Measurements from ENCODE around the gene ASB18.

ASB18 gene

GRCh38 chr2:236177604-236177966, 86.6 kb downstream of the ASB18 start:
- Histone ChIP-seq H3K4me3 (ENCODE audit: low read length) (peak overlapping the region; percentile 69; the same call in 1 of the 2 replicates), H3K4me1 (ENCODE audit: insufficient read depth, low read length) (peaks cover 21% of the 10 kb centered on the region)

GRCh38 chr2:236176951-236177350, 87.3 kb downstream of the ASB18 start:
- Histone ChIP-seq H3K9me3 (ENCODE audit: insufficient read depth, low read depth, low read length) (no peaks in the 10 kb centered on the region), H3K27me3 (ENCODE audit: insufficient read depth, low read length) (peaks cover 96% of the 10 kb centered on the region), H3K36me3 (ENCODE audit: insufficient read depth, low read depth, low read length) (no peaks in the 10 kb centered on the region), H3K27ac (ENCODE audit: low read length) (no peak overlapping the region), H3K9ac (ENCODE audit: low read depth, low read length) (no peak overlapping the region), H3K4me3 (ENCODE audit: low read length) (no peak overlapping the region), H3K4me1 (ENCODE audit: insufficient read depth, low read length) (peaks cover 25% of the 10 kb centered on the region)

More at GRCh38 chr2:236177604-236177966, 86.6 kb downstream of the ASB18 start:
- Histone ChIP-seq H3K36me3 (ENCODE audit: insufficient read depth, low read depth, low read length) (no peaks in the 10 kb centered on the region), H3K9ac (ENCODE audit: low read depth, low read length) (no peak overlapping the region), H3K27me3 (ENCODE audit: insufficient read depth, low read length) (peaks cover 90% of the 10 kb centered on the region), H3K9me3 (ENCODE audit: insufficient read depth, low read depth, low read length) (no peaks in the 10 kb centered on the region), H3K27ac (ENCODE audit: low read length) (no peak overlapping the region)

- H3K27me3 ChIP-seq (ENCODE audit: insufficient read depth, low read length) = peaks cover 96% of the 10 kb centered on the region
- no peaks in the 10 kb centered on the region for H3K9me3 ChIP-seq (ENCODE audit: insufficient read depth, low read depth, low read length)
- no peak overlapping the region for H3K4me3 ChIP-seq (ENCODE audit: low read length)
- H3K4me1 ChIP-seq (ENCODE audit: insufficient read depth, low read length) = peaks cover 31% of the 10 kb centered on the region
- H3K36me3 ChIP-seq (ENCODE audit: insufficient read depth, low read depth, low read length) = no peaks in the 10 kb centered on the region
- no peak overlapping the region for H3K27ac ChIP-seq (ENCODE audit: low read length)
- H3K9ac ChIP-seq (ENCODE audit: low read depth, low read length) = no peak overlapping the region
Observed at GRCh38 chr2:236176417-236176816, 87.8 kb downstream of the ASB18 start.

- Histone ChIP-seq H3K36me3 (ENCODE audit: insufficient read depth, low read depth, low read length) (no peaks in the 10 kb centered on the region), H3K9me3 (ENCODE audit: insufficient read depth, low read depth, low read length) (no peaks in the 10 kb centered on the region; the same call in 1 of the 2 replicates), H3K4me3 (ENCODE audit: low read length) (no peak overlapping the region), H3K27me3 (ENCODE audit: insufficient read depth, low read length) (peaks cover 100% of the 10 kb centered on the region), H3K4me1 (ENCODE audit: insufficient read depth, low read length) (peaks cover 37% of the 10 kb centered on the region), H3K9ac (ENCODE audit: low read depth, low read length) (no peak overlapping the region), H3K27ac (ENCODE audit: low read length) (no peak overlapping the region)
Observed at GRCh38 chr2:236175548-236176150, 88.6 kb downstream of the ASB18 start.

- H3K4me1 ChIP-seq (ENCODE audit: insufficient read depth, low read length) = peaks cover 40% of the 10 kb centered on the region
- H3K9ac ChIP-seq (ENCODE audit: low read depth, low read length) = no peak overlapping the region
- H3K27me3 ChIP-seq (ENCODE audit: insufficient read depth, low read length) = peaks cover 100% of the 10 kb centered on the region
- peak overlapping the region; percentile 19; the same call in 1 of the 2 replicates for H3K4me3 ChIP-seq (ENCODE audit: low read length)
- H3K27ac ChIP-seq (ENCODE audit: low read length) = no peak overlapping the region
- H3K36me3 ChIP-seq (ENCODE audit: insufficient read depth, low read depth, low read length) = no peaks in the 10 kb centered on the region
- H3K9me3 ChIP-seq (ENCODE audit: insufficient read depth, low read depth, low read length) = no peaks in the 10 kb centered on the region; the same call in 1 of the 2 replicates
Observed at GRCh38 chr2:236173729-236174607, 90.2 kb downstream of the ASB18 start.

GRCh38 chr2:236173036-236173728, 91.0 kb downstream of the ASB18 start:
- H3K9ac ChIP-seq (ENCODE audit: low read depth, low read length) = no peak overlapping the region
- peak overlapping the region; percentile 13; the same call in 1 of the 2 replicates for H3K4me3 ChIP-seq (ENCODE audit: low read length)
- peaks cover 40% of the 10 kb centered on the region for H3K4me1 ChIP-seq (ENCODE audit: insufficient read depth, low read length)

GRCh38 chr2:236172255-236173035, 91.8 kb downstream of the ASB18 start:
- no peak overlapping the region for H3K27ac ChIP-seq (ENCODE audit: low read length)
- no peaks in the 10 kb centered on the region; the same call in 1 of the 2 replicates for H3K9me3 ChIP-seq (ENCODE audit: insufficient read depth, low read depth, low read length)
- no peak overlapping the region for H3K9ac ChIP-seq (ENCODE audit: low read depth, low read length)
- H3K4me3 ChIP-seq (ENCODE audit: low read length) = peak overlapping the region; percentile 13; the same call in 1 of the 2 replicates
- H3K27me3 ChIP-seq (ENCODE audit: insufficient read depth, low read length) = peaks cover 100% of the 10 kb centered on the region
- H3K4me1 ChIP-seq (ENCODE audit: insufficient read depth, low read length) = peaks cover 40% of the 10 kb centered on the region
- no peaks in the 10 kb centered on the region for H3K36me3 ChIP-seq (ENCODE audit: insufficient read depth, low read depth, low read length)

More at GRCh38 chr2:236173036-236173728, 91.0 kb downstream of the ASB18 start:
- Histone ChIP-seq H3K36me3 (ENCODE audit: insufficient read depth, low read depth, low read length) (no peaks in the 10 kb centered on the region), H3K27me3 (ENCODE audit: insufficient read depth, low read length) (peaks cover 100% of the 10 kb centered on the region), H3K27ac (ENCODE audit: low read length) (no peak overlapping the region), H3K9me3 (ENCODE audit: insufficient read depth, low read depth, low read length) (no peaks in the 10 kb centered on the region; the same call in 1 of the 2 replicates)

- Histone ChIP-seq H3K27me3 (ENCODE audit: insufficient read depth, low read length) (peaks cover 100% of the 10 kb centered on the region), H3K9ac (ENCODE audit: low read depth, low read length) (no peak overlapping the region), H3K27ac (ENCODE audit: low read length) (no peak overlapping the region), H3K4me1 (ENCODE audit: insufficient read depth, low read length) (peaks cover 40% of the 10 kb centered on the region), H3K9me3 (ENCODE audit: insufficient read depth, low read depth, low read length) (no peaks in the 10 kb centered on the region; the same call in 1 of the 2 replicates), H3K36me3 (ENCODE audit: insufficient read depth, low read depth, low read length) (no peaks in the 10 kb centered on the region), H3K4me3 (ENCODE audit: low read length) (peak overlapping the region; percentile 39; the same call in 1 of the 2 replicates)
Observed at GRCh38 chr2:236171680-236172254, 92.4 kb downstream of the ASB18 start.

GRCh38 chr2:236171181-236171679, 93.0 kb downstream of the ASB18 start:
- peak overlapping the region; percentile 39; the same call in 1 of the 2 replicates for H3K4me3 ChIP-seq (ENCODE audit: low read length)

GRCh38 chr2:236170590-236171165, 93.5 kb downstream of the ASB18 start:
- H3K36me3 ChIP-seq (ENCODE audit: insufficient read depth, low read depth, low read length) = no peaks in the 10 kb centered on the region
- no peak overlapping the region for H3K9ac ChIP-seq (ENCODE audit: low read depth, low read length)
- H3K4me3 ChIP-seq (ENCODE audit: low read length) = peak overlapping the region; percentile 39; the same call in 1 of the 2 replicates
- H3K9me3 ChIP-seq (ENCODE audit: insufficient read depth, low read depth, low read length) = no peaks in the 10 kb centered on the region; the same call in 1 of the 2 replicates
- H3K4me1 ChIP-seq (ENCODE audit: insufficient read depth, low read length) = peaks cover 40% of the 10 kb centered on the region
- H3K27me3 ChIP-seq (ENCODE audit: insufficient read depth, low read length) = peaks cover 100% of the 10 kb centered on the region
- no peak overlapping the region for H3K27ac ChIP-seq (ENCODE audit: low read length)

More at GRCh38 chr2:236171181-236171679, 93.0 kb downstream of the ASB18 start:
- H3K4me1 ChIP-seq (ENCODE audit: insufficient read depth, low read length) = peaks cover 40% of the 10 kb centered on the region
- no peaks in the 10 kb centered on the region for H3K36me3 ChIP-seq (ENCODE audit: insufficient read depth, low read depth, low read length)
- no peaks in the 10 kb centered on the region; the same call in 1 of the 2 replicates for H3K9me3 ChIP-seq (ENCODE audit: insufficient read depth, low read depth, low read length)
- peaks cover 100% of the 10 kb centered on the region for H3K27me3 ChIP-seq (ENCODE audit: insufficient read depth, low read length)
- no peak overlapping the region for H3K27ac ChIP-seq (ENCODE audit: low read length)
- no peak overlapping the region for H3K9ac ChIP-seq (ENCODE audit: low read depth, low read length)

All from iPS-20b (cell line).